GM12878 (cell line): ENCODE data around the gene TK1. TPM values are rescaled to one million over a fixed set of nuclear protein-coding genes. Genes with fewer than 3 reads are reported as not detected.

Experiments used
- ASH2L ChIP-seq: fragments of 300-600, 200-600 bp; sonication (generic); IDR thresholded peaks from 2 replicates; pipeline ENCODE4 v1.6.1; 2017; ENCODE audit warnings: low read depth, mild to moderate bottlenecking, borderline replicate concordance
- BACH1 ChIP-seq: fragments of 450-650 bp; IDR thresholded peaks from 2 replicates; pipeline ENCODE4 v1.6.1; 2017; ENCODE audit warnings: mild to moderate bottlenecking, borderline replicate concordance
- BCL11A ChIP-seq: IDR thresholded peaks from 2 replicates; pipeline ENCODE4 v1.6.1; 2011; ENCODE audit warnings: low read depth, low read length
- BMI1 ChIP-seq: fragments of 450-650 bp; IDR thresholded peaks from 2 replicates; pipeline ENCODE4 v1.6.1; 2016; ENCODE audit warnings: mild to moderate bottlenecking, moderate library complexity, borderline replicate concordance
- CEBPB ChIP-seq, 2 experiments: fragments of 150-350 bp in 1 of 2; IDR thresholded peaks; 2 replicates each; pipeline ENCODE4 v1.6.1; 2012 to 2014; ENCODE audit warnings: low read depth in 2 of 2, low read length in 2 of 2, borderline replicate concordance in 1 of 2, inconsistent platforms in 1 of 2
- CREM ChIP-seq: IDR thresholded peaks from 2 replicates; pipeline ENCODE4 v1.6.1; 2014; ENCODE audit warnings: antibody characterized with exemption, low read depth
- DPF2 ChIP-seq: fragments of 450-650 bp; IDR thresholded peaks from 2 replicates; pipeline ENCODE4 v1.6.1; 2017; ENCODE audit warnings: mild to moderate bottlenecking
- EGR1 ChIP-seq, 2 experiments: IDR thresholded peaks; 1 replicate in 1 of 2; 2 replicates in 1 of 2; pipeline ENCODE4 v1.6.1; 2011 to 2012; ENCODE audit warnings: low read depth in 2 of 2, low read length in 2 of 2, borderline replicate concordance in 1 of 2, mild to moderate bottlenecking in 1 of 2, moderate library complexity in 1 of 2
- ESRRA ChIP-seq: IDR thresholded peaks from 2 replicates; pipeline ENCODE4 v1.6.1; 2012; ENCODE audit warnings: mild to moderate bottlenecking, low read length, improper control_type of control experiment
- JUND ChIP-seq: IDR thresholded peaks from 2 replicates; pipeline ENCODE4 v1.6.1; 2012; ENCODE audit warnings: low read depth, mild to moderate bottlenecking, low read length, improper control_type of control experiment, moderate library complexity
- MXI1 ChIP-seq: fragments of 150-350 bp; IDR thresholded peaks from 2 replicates; pipeline ENCODE4 v1.6.1; 2011; ENCODE audit warnings: low read depth, mild to moderate bottlenecking, inconsistent platforms, low read length, improper control_type of control experiment
- MYC ChIP-seq: IDR thresholded peaks from 2 replicates; pipeline ENCODE4 v1.6.1; 2011; ENCODE audit warnings: mild to moderate bottlenecking, low read length, moderate library complexity, inconsistent platforms; ENCODE audit not compliant: insufficient read depth, insufficient replicate concordance, insufficient read length, severe bottlenecking
- STAT1 ChIP-seq: fragments of 450-650 bp; conservative IDR thresholded peaks from 2 replicates; pipeline ENCODE4 v1.6.1; 2014; ENCODE audit warnings: antibody characterized with exemption, mild to moderate bottlenecking
- ZBED1 ChIP-seq: IDR thresholded peaks from 2 replicates; pipeline ENCODE4 v1.6.1; 2016; ENCODE audit warnings: borderline replicate concordance
- ZNF217 ChIP-seq: fragments of 450-650 bp; IDR thresholded peaks from 2 replicates; pipeline ENCODE4 v1.6.1; 2017; ENCODE audit warnings: antibody characterized with exemption, mild to moderate bottlenecking
- ZNF274 ChIP-seq: IDR thresholded peaks from one replicate; pipeline ENCODE4 v1.8.0; 2011; ENCODE audit not compliant: insufficient read length, insufficient read depth
- polyA plus RNA-seq, 11 experiments: library from polyadenylated mRNA; depleted of rRNA in 4 of 11; unstranded in 6 of 11; stranded (reverse) in 5 of 11; fragments of >200 nt; fragmentation: Nextera tagmentation in 4 of 11; fragmentation: Illumina TruSeq in 1 of 11; extraction: Ambion mirVana in 4 of 11; extraction: Trizol in 1 of 11; gene quantifications; 1 replicate in 1 of 11; 2 replicates in 10 of 11; pipeline versions ENCODE4 v1.2.1 to v1.2.3, GENCODE V29; 2011 to 2016; ENCODE audit warnings: inconsistent platforms in 2 of 11, missing spikeins in 2 of 11, low read depth in 1 of 11
- total RNA-seq, 4 experiments: library from RNA; depleted of rRNA in 3 of 4; stranded (reverse); fragments of >200 nt in 3 of 4; fragmentation: Illumina TruSeq in 1 of 4; extraction: Trizol in 1 of 4; gene quantifications; 2 replicates each; pipeline versions ENCODE4 v1.2.1 to v1.2.3, GENCODE V29; 2013 to 2021
- TF ChIP-seq, protein P1 (sequence below): fragments of 450-650 bp; IDR thresholded peaks from 2 replicates; pipeline ENCODE4 v1.6.1; 2017; ENCODE audit warnings: mild to moderate bottlenecking
- TF ChIP-seq, protein P2 (sequence below), 3 experiments: IDR thresholded peaks in 2 of 3; conservative IDR thresholded peaks in 1 of 3; 2 replicates each; pipeline ENCODE4 v1.5.1; 2011; ENCODE audit warnings: low read depth in 3 of 3, low read length in 3 of 3, mild to moderate bottlenecking in 3 of 3, control low read depth in 2 of 3, moderate library complexity in 2 of 3, inconsistent platforms in 1 of 3, mixed read lengths in 1 of 3; ENCODE audit not compliant: control insufficient read depth in 2 of 3, insufficient read depth in 1 of 3; ENCODE audit errors: extremely low read depth in 1 of 3
- TF ChIP-seq, protein P3 (sequence below): fragments of 450-650 bp; IDR thresholded peaks from 2 replicates; pipeline ENCODE4 v1.6.1; 2018; ENCODE audit warnings: mild to moderate bottlenecking, low read depth, moderate library complexity; ENCODE audit not compliant: partially characterized antibody
- TF ChIP-seq, protein P4 (sequence below): fragments of 450-650 bp; formaldehyde crosslinking; IDR thresholded peaks from 2 replicates; pipeline ENCODE4 v1.4.0; 2020; ENCODE audit warnings: mild to moderate bottlenecking, moderate library complexity

The TK1 gene
- total and polyA plus RNA-seq, 10 of the 15 experiments (the other 5 are each of a cell fraction or from before 2014, with no cell fraction given), result 4.6 to 175 (median 77.9) TPM

DNA sequence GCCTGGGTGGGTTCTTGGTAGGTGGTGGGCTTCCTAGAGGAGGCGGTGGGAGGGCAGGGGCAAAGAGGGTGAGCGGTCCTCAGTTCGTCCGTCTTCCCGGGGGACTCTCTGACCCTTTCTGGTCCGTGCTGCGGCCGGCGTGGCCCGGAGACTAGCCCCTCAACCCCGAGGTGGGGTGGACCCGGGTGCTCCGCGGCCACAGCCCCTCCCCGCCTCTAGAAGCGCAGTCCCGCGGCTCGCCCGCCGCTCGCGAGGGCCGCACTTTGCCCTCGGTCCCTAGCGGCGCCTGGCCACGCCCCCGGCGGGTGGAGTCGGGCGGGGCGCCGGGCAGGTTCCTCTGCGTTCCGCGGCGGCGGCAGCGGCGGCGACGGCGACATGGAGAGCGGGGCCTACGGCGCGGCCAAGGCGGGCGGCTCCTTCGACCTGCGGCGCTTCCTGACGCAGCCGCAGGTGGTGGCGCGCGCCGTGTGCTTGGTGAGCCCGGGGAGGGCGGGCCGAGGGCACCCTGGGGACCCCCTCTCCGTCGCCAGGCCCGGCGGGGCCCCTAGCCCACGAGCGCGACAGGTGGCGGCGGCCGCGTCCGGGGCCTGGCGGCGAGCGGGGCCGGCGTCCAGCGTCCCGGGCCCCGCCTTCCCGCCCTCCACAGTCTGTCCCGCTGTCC lies 18.5 kb downstream of the TK1 start, which contains the start of gene SYNGR2 (continued):
- TF ChIP-seq EGR1 (IDR thresholded peaks at IDR 0.05; ENCODE audit: borderline replicate concordance in 1 of 2, low read depth in 2 of 2, low read length in 2 of 2) (peak in 1 of 2 experiments; percentile 53; a peak in 1 of 3 replicates), STAT1 (peak; percentile 62; the same call in 1 of the 2 replicates), ZNF217 (no peak), ESRRA (no peak), MYC (no peak), DPF2 (peak; percentile 77), JUND (no peak), MXI1 (no peak), BMI1 (no peak), ASH2L (no peak), CREM (no peak), BCL11A (no peak), CEBPB (IDR thresholded peaks at IDR 0.05; ENCODE audit: borderline replicate concordance in 1 of 2, low read depth in 2 of 2, low read length in 2 of 2) (no peak), BACH1 (peak; percentile 75), ZBED1 (no peak), ZNF274 (no peak)
- TF ChIP-seq, protein P1, sequence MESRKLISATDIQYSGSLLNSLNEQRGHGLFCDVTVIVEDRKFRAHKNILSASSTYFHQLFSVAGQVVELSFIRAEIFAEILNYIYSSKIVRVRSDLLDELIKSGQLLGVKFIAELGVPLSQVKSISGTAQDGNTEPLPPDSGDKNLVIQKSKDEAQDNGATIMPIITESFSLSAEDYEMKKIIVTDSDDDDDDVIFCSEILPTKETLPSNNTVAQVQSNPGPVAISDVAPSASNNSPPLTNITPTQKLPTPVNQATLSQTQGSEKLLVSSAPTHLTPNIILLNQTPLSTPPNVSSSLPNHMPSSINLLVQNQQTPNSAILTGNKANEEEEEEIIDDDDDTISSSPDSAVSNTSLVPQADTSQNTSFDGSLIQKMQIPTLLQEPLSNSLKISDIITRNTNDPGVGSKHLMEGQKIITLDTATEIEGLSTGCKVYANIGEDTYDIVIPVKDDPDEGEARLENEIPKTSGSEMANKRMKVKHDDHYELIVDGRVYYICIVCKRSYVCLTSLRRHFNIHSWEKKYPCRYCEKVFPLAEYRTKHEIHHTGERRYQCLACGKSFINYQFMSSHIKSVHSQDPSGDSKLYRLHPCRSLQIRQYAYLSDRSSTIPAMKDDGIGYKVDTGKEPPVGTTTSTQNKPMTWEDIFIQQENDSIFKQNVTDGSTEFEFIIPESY, result no peak
- TF ChIP-seq, protein P2, sequence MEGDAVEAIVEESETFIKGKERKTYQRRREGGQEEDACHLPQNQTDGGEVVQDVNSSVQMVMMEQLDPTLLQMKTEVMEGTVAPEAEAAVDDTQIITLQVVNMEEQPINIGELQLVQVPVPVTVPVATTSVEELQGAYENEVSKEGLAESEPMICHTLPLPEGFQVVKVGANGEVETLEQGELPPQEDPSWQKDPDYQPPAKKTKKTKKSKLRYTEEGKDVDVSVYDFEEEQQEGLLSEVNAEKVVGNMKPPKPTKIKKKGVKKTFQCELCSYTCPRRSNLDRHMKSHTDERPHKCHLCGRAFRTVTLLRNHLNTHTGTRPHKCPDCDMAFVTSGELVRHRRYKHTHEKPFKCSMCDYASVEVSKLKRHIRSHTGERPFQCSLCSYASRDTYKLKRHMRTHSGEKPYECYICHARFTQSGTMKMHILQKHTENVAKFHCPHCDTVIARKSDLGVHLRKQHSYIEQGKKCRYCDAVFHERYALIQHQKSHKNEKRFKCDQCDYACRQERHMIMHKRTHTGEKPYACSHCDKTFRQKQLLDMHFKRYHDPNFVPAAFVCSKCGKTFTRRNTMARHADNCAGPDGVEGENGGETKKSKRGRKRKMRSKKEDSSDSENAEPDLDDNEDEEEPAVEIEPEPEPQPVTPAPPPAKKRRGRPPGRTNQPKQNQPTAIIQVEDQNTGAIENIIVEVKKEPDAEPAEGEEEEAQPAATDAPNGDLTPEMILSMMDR (IDR thresholded peaks at IDR 0.05 in 2 of 3, conservative IDR thresholded peaks at IDR 0.05 in 1 of 3; ENCODE audit: control insufficient read depth in 2 of 3, extremely low read depth in 1 of 3, insufficient read depth in 1 of 3, low read depth in 3 of 3, low read length in 3 of 3), result no peak
- TF ChIP-seq, protein P3, sequence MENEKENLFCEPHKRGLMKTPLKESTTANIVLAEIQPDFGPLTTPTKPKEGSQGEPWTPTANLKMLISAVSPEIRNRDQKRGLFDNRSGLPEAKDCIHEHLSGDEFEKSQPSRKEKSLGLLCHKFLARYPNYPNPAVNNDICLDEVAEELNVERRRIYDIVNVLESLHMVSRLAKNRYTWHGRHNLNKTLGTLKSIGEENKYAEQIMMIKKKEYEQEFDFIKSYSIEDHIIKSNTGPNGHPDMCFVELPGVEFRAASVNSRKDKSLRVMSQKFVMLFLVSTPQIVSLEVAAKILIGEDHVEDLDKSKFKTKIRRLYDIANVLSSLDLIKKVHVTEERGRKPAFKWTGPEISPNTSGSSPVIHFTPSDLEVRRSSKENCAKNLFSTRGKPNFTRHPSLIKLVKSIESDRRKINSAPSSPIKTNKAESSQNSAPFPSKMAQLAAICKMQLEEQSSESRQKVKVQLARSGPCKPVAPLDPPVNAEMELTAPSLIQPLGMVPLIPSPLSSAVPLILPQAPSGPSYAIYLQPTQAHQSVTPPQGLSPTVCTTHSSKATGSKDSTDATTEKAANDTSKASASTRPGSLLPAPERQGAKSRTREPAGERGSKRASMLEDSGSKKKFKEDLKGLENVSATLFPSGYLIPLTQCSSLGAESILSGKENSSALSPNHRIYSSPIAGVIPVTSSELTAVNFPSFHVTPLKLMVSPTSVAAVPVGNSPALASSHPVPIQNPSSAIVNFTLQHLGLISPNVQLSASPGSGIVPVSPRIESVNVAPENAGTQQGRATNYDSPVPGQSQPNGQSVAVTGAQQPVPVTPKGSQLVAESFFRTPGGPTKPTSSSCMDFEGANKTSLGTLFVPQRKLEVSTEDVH, result no peak
- TF ChIP-seq, protein P4, sequence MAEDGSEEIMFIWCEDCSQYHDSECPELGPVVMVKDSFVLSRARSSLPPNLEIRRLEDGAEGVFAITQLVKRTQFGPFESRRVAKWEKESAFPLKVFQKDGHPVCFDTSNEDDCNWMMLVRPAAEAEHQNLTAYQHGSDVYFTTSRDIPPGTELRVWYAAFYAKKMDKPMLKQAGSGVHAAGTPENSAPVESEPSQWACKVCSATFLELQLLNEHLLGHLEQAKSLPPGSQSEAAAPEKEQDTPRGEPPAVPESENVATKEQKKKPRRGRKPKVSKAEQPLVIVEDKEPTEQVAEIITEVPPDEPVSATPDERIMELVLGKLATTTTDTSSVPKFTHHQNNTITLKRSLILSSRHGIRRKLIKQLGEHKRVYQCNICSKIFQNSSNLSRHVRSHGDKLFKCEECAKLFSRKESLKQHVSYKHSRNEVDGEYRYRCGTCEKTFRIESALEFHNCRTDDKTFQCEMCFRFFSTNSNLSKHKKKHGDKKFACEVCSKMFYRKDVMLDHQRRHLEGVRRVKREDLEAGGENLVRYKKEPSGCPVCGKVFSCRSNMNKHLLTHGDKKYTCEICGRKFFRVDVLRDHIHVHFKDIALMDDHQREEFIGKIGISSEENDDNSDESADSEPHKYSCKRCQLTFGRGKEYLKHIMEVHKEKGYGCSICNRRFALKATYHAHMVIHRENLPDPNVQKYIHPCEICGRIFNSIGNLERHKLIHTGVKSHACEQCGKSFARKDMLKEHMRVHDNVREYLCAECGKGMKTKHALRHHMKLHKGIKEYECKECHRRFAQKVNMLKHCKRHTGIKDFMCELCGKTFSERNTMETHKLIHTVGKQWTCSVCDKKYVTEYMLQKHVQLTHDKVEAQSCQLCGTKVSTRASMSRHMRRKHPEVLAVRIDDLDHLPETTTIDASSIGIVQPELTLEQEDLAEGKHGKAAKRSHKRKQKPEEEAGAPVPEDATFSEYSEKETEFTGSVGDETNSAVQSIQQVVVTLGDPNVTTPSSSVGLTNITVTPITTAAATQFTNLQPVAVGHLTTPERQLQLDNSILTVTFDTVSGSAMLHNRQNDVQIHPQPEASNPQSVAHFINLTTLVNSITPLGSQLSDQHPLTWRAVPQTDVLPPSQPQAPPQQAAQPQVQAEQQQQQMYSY (CRISPR knock-in tag), result no peak
